ENCODE data around the gene FHOD3.
"Not testable (repeated sequence)": the region's sequence is repeated elsewhere in the genome, so short reads cannot be mapped to it uniquely, and the experiment has no call there.

FHOD3 gene

DNA sequence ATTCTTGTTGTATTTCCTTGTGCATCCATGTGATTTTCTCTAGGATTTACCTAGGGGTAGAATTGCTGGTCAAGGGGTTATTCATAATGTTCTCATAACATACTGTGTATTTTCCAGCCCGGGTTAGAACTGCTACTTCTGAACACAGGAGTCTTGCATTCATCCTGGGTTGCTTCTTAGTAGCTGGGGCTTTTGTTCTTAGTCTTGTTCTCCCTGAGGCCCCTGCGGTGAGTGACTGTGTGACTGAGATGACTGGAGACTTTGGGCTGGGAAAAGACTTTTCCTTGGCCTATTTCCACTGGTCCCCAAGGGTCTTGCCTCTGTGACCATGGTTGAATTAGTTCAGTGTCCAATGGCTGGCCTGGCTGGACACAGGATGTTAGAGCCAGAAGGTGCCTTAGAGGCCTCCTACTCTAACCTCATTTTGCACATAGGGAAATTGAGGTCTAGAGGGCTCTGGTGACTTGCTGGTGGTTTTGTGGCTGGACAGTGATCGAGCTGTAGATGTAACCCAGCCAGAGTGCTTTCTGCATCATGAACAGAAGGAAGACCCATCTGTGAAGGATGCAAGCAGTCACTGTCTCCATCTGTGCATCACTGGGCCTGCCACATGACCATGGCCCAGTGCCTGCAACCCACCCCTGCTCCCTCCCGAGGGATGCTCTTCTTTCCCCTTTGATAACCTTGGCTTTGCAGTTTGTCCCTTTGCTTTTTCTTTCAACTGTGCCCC lies 233.3 kb downstream of the FHOD3 start:
- DNase-seq, result peak; percentile 30

DNA sequence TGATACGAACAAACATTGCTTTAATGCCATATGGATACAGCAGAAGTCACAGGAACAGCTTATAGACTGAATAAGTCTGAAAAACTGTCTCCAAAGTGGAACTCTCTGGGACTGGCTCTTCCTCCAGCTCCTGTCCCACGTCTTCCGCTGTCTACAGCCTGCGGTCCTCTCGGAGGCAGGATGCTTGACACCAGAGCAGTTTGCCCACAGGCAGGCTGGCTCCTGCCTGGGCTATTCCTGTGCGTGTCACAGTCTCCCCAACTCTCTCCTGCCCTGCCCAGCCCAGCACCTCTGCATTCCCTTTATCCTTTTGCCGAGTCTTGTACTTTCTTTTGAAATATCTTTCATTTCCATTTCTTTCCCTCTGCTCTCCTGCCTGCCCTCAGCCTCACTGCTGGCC lies 234.1 kb downstream of the FHOD3 start:
- no peak for DNase-seq

DNA sequence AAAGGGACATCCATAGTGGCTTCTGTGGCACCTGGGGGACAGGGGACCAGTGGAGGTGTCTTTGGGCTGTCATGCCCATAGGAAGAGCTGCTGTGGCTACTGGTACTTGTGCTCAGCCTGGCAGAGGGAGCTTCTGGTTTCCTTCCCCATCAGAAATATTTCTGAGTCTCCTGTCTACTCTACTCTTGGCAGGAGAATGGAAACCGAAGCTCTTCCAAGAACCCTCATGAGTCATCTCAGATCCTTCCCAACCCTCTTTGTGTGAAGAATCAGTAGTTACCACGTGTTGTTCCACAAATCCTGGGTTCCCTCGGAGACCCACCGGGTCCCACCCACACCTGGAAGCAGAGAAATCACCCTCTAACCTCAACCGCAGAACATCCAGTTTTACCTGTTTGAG lies 234.9 kb downstream of the FHOD3 start:
- DNase-seq, result no peak

DNA sequence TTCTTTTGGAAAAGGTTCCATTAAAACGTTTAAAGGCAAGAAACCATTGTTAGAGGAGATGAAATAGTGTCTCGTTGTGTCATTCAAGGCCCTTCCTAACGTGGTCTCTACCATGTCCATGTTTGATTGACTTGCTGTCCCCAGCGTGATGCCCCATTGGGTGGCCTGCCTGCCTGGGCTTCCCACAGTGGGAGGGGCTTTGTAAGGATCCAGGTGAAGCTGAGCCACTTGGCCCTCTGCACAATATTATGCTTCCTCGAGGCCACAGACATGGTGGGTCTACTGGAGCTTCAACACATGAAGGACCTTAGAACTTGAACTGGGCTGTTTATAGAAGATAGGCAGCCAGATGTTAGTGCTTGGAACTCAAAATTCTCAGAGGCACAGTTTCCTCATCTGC lies 235.3 kb downstream of the FHOD3 start:
- no peak for DNase-seq

DNA sequence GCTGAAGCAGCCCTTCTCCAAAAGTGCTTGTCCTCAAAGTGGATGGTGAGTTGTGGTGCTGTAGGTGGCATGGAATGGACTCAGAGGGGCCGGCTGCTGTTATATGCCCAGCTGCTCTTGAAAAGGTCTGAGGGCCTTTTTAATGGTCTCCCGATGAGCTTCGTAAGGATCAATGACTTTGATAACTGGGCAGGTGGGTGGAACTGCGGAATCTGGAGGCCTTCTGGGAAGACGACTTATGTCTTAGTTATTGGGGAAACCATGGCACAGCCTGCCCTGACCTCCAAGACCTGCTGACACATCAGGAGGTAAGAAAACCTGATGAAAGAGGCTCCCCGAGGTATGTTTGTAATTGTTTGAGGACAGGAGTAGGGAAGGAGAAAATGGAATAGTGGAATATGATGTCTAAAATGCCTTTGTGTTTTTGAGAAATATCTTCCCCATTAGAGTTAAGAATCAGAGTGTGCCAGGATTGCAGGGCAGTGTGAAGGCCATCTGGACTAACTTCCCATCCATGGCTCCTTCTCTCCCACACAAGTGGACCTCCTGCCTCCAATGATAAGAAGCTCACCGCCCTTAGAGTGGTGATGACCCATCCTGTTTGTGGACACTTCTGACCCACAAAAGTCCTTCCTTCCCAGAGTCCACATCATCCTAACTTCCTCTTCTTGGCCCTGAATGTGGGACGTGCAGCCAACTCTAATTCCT lies 236.1 kb downstream of the FHOD3 start:
- no peak for DNase-seq

DNA sequence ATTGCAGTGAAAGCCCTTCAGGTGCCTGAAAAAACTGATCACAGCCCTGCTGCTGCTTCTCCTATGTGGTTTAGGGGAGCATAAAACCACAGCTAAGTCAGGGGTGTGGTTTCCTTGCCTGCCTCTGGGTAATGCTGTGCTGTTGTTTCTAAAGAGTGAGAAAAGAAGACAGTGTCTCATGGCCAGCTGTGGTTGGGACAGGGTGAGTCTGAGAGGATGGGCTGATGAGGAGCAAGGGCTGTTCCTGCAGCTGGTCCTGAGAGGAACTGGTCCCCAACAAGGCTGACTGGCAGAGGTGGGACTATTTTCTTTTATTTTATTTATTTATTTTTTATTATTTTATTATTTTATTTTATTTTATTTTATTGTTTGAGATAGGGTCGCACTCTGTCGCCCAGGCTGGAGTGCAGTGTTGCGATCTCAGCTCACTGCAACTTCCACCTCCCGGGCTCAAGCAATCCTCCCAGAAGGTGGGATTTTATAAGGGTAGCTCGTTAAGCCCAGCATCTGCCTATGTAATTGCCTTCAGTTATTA lies 236.7 kb downstream of the FHOD3 start:
- no peak for DNase-seq

DNA sequence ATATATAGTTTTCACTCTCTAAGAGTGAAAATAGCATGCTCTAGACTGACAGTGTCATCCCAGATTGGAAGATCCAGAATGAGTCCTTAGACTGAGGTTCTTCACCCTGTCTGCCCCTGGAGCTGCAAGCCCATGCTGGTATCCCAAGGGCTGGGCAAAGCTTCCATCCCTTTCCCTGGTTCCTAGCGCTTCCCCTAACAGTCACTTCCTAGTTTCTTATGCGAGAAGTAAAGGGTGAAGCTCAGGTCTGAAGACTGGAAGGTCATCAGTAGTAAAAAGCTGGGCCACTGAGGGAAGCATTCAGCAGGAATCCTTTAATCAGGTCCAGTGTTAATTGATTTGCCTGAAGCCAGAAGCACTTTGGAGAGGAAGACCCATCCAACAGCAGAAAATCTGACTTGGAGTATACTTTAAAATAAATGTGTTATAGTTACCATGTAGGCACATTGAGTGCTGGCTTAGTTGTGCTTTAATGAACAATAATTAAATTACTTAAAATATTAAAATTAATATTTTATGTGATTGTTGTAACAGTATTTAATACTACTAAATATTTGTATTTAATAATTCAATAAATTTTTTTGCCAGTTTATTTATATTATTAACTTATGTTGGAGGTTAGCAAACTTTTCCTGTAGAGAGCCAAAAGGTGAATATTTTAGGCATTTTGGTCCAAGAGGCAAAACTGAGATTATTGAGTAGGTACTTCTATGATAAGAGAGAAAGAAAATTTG lies 237.9 kb downstream of the FHOD3 start:
- DNase-seq, result no peak

DNA sequence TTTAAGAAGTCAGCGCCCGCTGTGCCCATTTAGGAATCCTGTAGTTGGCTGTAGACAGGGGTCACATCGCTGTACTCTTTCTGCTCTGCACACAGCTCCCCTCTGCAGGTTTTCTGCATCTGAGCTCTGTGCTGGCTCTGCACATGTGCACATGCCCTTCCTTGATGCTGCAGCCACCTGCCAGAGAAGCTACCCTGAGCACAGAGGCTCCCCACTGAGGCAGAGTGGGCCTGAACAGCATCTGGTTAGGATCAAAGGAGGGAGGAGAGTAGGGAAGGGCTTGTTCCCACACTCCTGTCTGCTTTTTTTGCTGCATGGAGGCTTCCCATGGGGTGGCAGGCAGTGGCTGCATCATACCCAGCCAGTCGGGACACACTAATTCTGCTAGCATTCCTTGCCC lies 238.9 kb downstream of the FHOD3 start:
- peak; percentile 59 for DNase-seq

DNA sequence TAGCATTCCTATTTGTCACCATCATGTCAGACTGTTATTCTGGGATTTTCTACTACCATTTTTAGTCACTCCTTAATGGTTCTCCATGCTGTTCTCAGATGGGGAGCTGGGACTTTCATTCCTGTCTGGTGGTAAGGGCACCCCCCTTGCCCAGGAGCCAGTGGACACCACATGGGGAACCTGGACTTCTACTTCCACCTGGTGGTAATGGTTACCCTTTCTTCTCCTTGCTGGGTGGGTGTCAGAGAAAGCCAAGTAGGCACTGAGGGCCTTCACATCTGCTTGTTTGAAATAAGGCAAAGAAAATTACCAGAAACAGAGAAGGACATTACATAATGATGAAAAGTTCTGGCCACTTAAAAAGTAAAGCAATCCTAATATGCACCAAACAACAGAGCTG lies 239.8 kb downstream of the FHOD3 start:
- no peak for DNase-seq

DNA sequence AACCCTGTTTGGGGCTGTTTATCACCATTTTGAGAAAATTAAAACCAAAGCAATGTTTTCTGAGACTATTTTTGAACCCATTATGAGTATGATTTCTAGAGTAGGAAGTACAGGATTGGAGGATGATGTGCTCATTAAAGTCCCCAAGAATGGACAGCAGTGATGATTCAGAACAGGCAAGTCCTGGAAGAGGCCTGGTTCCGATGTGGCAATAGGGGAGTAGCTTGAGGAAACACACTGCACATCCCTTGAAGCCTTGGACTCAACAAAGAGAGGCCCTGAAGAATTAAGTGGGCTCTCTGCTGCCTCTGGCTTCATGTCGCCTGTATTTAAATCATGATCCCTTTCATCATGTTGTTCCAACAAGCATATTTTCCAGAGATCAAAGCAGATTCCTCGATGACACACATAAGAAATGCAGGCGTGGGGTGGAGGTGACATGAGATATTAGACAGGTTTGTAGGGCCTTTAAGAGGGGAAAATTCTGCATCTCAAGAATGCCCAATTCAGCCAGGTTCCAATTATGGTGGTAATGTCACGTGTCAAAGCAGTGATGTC lies 242.2 kb downstream of the FHOD3 start:
- no peak for DNase-seq

DNA sequence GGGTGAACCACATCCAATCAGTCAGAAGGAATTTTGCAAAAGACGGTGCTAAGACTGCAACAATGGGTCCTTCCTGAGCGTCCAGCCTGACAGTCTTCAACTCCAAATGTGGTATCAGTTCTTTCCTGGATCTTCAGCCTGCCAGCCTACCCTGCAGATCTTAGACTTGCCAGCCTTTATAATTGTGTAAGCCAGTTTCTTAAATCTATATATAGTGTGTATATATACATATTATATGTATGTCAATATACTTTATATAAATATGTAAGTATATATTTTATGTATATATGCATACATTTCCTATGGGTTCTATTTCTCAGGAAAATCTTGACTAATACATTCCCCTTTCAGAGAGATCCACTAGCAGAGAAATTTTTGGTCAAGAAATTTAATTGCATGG lies 245.5 kb downstream of the FHOD3 start:
- no peak for DNase-seq

DNA sequence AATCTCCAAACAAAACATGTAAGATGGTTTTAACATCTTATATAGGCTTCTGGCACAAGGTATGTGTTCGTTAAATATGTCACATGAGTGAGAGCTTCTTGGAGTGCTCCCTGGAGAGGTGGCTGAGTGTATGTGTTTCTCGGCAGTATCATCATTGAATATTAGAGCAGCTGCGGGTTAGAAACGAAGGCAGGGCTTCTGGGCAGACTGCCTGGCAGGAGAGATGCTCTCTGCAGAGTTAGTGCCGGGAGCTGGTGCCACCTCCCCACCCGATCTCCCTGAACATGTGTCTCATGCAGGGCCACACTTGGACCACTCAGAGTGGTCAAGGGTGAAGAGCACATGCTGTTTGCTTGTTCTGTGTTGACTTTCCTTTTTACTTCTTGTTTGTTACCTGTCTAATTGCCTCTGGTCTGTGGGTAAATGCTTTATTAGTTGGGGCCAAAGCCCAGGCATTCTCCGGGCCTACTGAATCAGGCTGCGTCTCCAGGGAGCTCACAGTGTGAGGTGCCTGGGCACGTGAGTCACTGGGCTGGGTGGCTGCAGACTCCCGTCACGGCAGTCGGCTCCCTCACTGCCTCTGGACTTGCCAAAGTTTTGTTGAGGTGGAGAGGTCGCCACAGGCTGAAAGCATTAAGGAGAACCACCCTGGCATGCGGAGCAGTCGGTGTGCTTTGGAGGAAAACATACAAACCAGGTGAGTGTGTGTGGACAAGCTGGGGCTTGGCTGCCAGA lies 246.6 kb downstream of the FHOD3 start:
- peak; percentile 73 for DNase-seq

DNA sequence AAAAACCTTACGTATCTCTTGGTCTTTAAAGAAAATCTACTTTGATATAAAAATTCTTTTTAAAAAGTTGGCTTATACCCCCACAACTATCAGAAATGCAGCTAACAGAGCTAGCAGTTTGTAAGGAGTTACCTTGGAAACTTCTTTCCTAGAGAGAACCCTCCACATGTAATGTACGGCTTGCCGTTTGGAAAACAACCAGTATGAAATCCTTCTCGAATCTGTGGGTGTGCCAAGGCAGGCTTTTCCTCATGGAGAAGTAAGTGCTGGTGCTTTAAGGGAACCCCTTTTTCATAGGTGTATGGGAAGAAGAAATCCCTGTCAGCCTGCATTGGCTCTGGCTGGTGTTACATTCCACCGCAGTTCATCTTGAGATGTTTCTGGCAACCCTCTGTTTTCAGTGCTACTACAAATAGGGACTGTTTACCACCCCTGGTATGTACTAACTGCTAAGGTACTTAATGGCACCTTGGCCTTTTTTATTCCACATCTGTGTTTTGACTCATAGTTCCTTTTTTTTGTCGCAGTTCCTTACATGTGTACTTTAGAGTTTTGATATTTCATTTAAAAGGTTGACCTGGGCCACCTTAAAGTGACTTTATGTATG lies 248.4 kb downstream of the FHOD3 start:
- no peak for DNase-seq

DNA sequence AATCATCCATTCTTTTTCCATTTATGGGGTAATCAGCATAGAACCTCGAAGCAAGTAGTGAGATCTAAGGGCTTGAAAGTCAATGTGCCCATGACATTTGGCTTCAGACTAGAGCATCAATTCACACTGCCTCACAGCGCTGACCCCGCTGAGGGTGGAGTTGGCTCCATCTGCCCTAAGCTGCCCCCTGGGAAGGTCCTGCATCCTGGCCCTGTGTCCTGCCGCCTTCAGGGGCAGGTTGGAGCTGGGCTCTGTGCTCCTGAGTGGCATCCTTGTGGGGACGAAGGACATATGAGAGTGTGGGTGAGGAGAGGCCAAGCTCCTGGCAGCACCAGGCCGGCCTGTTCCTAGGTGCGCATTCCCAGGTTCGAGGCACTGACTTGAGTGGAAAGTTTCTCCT lies 249.4 kb downstream of the FHOD3 start:
- DNase-seq, result no peak

DNA sequence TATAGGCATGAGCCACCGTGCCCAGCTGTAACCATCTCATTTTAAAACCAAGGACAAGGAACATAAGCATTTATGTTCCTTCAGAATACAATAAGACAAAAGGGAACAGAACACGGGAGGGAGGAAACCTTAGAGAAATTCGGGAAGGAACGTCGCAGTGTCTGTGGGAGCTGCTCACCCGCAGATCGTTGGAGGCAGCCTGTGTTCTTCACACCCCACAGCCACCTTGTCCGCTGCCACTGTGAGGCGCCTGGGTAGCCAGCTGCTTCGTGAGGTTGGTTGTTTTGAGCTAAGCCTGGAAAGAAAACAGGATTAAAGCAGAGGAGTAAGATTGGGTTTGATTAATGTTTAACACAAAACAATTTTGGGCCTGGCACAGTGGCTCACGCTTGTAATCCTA lies 250.0 kb downstream of the FHOD3 start:
- no peak for DNase-seq

DNA sequence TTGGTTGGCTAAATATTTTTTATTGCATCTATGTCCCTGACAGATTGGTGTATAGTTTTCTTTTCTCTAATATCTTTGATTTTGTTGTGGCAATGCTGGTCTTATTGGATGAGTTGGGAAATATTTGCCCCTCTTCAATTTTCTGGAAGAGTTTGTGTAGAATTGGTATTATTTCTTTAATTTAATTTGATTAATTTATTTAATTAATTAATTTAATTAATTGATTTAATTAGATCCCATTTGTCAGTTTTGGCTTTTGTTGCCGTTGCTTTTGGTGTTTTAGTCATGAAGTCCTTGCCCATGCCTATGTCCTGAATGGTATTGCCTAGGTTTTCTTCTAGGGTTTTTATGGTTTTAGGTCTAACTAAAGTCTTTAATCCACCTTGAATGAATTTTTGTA lies 253.8 kb downstream of the FHOD3 start:
- not testable (repeated sequence) for DNase-seq

DNA sequence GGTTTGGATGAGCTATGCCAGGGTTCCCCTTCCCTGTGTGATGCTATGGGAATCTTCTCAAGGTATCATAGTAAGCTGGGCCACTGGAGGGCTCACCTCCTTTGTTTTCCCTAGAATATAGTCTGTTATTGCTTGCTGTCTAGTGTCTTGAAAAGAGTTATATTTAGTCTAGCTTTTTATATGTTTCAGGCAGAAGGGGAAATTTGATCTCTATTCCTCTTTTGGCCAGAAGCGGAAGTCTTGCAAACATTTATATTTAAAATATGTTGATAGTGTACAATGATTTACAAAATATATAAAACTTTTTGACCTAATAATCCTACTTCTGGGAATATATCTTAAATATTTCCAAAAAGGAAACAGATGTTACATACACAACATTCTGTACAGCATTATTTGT lies 260.7 kb downstream of the FHOD3 start:
- no peak for DNase-seq

DNA sequence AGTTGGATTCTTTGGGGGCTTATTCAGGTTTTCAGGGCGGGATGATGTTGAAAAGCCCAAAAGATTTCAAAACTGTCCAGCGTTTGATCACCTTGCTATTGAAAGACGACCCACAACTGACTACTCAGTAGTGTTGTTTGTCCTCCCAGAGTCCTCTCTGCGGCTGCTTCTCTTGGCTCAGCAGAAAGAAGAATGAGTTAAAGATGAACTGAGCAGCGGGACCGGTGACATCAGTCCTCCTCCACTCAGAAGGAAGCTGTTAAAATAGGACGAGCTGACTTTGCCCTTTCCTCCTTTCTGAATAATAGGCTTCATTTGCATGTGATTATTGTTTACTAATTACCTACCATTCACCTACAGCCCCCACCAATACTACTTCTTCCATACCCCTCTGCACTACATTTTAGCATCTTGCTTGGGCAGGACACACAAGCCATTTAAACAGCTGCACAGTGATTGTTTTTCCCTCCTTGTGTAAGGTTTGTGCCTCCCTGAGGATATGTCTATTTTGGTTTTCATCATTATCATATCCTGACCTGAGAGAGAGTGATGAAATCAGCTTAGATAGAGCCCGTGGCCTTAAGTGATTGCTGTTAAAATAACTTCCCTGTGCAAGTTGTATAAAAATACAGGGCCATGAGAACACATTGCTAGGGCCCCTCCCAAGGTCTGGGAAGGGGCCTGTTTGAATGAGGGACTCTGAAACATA lies 261.8 kb downstream of the FHOD3 start:
- DNase-seq, result no peak

DNA sequence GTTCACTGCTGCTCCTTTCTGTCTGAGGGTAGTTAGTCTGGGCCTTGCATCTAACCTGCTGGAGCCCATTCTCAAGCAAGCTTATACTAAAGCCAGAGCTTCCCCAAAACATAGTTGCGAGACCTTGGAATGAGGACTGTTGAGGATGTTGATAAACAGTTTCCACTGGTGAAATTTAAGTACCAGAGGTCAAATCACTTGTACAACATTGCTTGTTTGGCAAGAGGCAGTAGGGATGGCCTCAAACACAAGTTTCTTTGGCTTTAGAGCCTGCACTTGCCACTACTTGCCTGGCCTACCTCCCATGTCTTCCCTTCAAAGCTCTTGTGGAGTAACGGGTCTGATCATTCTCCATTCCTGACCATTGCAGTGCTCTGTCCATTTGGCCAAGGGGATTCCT lies 262.7 kb downstream of the FHOD3 start:
- DNase-seq, result no peak

DNA sequence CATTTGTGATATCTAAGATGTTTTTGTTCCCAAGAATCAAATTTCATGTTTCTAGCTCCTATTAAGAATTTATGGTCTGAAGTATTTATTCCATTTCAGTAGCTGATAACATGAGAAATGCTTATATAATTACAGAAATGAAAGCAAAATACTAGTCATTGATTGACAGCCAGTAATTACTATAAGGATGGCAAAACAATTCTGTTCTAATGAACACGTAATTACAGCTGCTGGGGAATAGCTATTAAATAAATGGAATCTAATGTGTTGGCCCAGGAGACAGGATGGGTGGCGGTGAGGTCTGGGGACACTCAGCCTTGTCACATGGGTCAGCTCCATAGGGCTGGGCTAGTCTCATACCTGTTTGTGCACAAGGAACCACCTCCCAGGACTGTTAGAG lies 263.5 kb downstream of the FHOD3 start:
- DNase-seq, result no peak

DNA sequence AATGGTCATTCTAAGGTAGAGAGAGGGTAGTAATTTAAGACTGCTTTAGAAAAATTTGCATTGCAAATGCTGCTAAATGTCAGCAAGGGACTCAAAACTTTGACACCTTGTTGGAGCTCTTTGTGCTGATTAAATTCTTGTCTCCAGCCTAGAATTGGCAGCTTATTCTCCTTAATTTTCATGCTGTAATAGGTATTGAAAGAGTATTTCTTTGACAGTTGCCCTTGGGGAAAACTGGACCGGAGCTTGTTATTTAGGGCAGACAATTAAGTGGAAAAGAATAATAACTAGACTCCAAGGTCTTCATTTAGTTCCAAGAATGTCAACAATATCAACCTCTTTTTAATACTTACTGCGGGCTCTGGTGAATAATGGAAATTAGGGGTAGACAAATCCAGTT lies 267.3 kb downstream of the FHOD3 start:
- DNase-seq, result no peak

DNA sequence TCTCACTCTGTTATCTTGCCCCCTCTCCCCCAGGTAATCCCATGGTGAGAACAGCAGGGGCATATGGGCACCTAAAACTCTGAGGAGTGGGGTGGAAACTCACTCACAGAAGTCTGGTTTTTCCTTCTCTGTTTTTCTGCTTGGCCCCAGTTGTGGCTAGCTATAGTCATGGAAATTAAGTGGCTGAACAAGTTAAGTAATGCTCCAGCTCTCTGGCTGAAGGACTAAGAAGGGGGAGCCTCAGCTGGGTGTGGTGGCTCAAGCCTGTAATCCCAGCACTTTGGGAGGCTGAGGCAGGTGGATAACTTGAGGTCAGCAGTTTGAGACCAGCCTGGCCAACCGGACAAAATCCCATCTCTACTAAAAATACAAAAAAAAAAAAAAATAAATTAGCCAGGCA lies 270.3 kb downstream of the FHOD3 start:
- DNase-seq, result no peak

Measured in NCI-H524 treated with DMSO at 0.1 percent for 48 hours (cell line).